22Rv1 (cell line): ENCODE results near the gene AGMO.

Source experiments
- H3K27ac ChIP-seq: fragments of 450-650 bp; 2 replicates; pipeline ENCODE4 v1.5.1; 2017
- ZFX ChIP-seq: fragments of 450-650 bp; IDR thresholded peaks from 2 replicates; pipeline ENCODE4 v1.6.1; 2017; ENCODE audit warnings: antibody characterized with exemption, borderline replicate concordance
- TF ChIP-seq, protein P1 (sequence below): fragments of 450-650 bp; IDR thresholded peaks from 2 replicates; pipeline ENCODE4 v1.5.1; 2017; ENCODE audit warnings: mild to moderate bottlenecking

AGMO gene

DNA sequence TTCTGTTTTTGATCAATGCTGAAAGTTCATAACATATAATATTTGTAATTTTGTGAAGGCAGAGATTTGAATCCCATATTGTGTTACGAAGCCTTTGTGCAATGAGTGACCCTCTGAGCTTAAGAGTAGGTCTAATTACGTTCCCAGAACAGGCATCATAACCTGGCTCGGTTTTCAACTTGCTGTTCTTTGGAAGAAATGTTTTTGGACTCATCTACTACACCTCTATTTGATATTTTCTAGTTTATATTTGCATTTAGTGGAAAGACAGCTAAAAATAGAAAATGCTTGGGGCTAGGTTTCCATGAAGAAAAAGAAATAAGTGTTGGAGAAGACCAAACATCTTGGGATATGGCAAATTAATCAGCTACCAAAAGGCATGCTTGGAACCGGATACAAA, 234.8 kb downstream of the AGMO start:
- H3K27ac ChIP-seq, result no peak overlapping the region
- TF ChIP-seq ZFX, result no peak
- TF ChIP-seq, protein P1, sequence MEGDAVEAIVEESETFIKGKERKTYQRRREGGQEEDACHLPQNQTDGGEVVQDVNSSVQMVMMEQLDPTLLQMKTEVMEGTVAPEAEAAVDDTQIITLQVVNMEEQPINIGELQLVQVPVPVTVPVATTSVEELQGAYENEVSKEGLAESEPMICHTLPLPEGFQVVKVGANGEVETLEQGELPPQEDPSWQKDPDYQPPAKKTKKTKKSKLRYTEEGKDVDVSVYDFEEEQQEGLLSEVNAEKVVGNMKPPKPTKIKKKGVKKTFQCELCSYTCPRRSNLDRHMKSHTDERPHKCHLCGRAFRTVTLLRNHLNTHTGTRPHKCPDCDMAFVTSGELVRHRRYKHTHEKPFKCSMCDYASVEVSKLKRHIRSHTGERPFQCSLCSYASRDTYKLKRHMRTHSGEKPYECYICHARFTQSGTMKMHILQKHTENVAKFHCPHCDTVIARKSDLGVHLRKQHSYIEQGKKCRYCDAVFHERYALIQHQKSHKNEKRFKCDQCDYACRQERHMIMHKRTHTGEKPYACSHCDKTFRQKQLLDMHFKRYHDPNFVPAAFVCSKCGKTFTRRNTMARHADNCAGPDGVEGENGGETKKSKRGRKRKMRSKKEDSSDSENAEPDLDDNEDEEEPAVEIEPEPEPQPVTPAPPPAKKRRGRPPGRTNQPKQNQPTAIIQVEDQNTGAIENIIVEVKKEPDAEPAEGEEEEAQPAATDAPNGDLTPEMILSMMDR, result no peak

DNA sequence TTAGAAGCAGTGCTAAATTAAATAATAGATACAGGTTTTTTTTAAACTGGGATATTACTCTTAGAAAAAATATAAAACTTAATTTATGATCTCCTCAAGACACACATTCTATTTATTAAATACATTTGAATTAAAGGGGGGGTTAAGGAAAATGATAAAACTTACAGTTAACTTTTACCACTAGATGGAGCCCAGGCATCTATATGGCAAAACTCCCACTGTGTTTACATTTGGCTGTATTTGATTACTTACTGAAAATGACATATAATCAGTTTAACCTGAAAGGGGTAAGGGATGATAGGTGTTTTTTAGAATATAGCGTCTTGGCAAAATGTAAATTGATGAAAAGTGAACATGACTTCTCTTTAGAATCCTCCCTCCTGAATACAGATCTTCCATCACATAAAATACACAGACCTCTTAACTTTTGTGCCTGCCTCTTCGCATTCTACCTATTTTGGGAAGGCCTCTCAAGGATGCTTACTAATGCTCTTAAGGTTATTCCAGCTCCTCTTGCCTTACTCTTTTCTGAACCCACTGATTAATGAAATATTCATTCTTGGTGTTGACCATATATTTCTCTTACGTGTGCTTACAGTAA, 235.7 kb downstream of the AGMO start:
- TF ChIP-seq ZFX, result no peak
- TF ChIP-seq, protein P1, result peak; percentile 93
- H3K27ac ChIP-seq, result no peak overlapping the region

DNA sequence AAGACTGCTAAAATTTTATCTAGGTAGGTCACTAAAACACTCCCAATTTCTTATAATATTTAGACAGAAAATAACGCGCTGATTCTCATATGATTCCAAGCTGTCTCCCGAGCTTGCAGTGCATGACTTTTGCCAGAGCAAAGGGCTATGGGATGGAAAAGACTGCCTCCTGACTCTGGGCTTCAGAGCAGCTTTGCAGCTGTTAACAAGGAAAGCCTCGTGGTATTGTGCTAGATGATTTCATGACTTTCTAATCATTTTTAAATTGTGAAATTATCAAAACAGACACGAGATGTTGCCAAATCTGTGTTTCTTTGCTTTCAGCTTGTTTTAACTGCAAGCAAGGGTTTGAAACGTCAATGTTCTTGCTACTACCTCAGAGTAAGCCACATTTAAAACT, 238.3 kb downstream of the AGMO start:
- no peak for TF ChIP-seq ZFX
- TF ChIP-seq, protein P1, result no peak

GRCh38 chr7:15317215-15317614, 244.6 kb downstream of the AGMO start:
- TF ChIP-seq, protein P1, result no peak
- no peak for TF ChIP-seq ZFX
- no peak overlapping the region for H3K27ac ChIP-seq

More for the DNA sequence above, 238.3 kb downstream of the AGMO start:
- no peak overlapping the region for H3K27ac ChIP-seq

GRCh38 chr7:15315678-15316077, 246.1 kb downstream of the AGMO start:
- H3K27ac ChIP-seq, result no peak overlapping the region
- TF ChIP-seq ZFX, result no peak
- TF ChIP-seq, protein P1, result no peak

- H3K27ac ChIP-seq, result no peak overlapping the region
- TF ChIP-seq ZFX, result no peak
Observed at GRCh38 chr7:15314922-15315321, 246.9 kb downstream of the AGMO start.

- H3K27ac ChIP-seq, result no peak overlapping the region
- TF ChIP-seq, protein P1, result no peak
- TF ChIP-seq ZFX, result no peak
Observed at GRCh38 chr7:15313361-15313760, 248.5 kb downstream of the AGMO start.

- no peak overlapping the region for H3K27ac ChIP-seq
- TF ChIP-seq, protein P1, result no peak
- TF ChIP-seq ZFX, result no peak
Observed at GRCh38 chr7:15309872-15310271, 251.9 kb downstream of the AGMO start.
